ENCODE measurements around the gene UBE3C. TPM values are rescaled to one million over a fixed set of nuclear protein-coding genes. Genes with fewer than 3 reads are reported as not detected.

UBE3C gene
- total and polyA plus RNA-seq, 4 donors, result 12.7 to 91.8 (median 46.1) TPM

DNA sequence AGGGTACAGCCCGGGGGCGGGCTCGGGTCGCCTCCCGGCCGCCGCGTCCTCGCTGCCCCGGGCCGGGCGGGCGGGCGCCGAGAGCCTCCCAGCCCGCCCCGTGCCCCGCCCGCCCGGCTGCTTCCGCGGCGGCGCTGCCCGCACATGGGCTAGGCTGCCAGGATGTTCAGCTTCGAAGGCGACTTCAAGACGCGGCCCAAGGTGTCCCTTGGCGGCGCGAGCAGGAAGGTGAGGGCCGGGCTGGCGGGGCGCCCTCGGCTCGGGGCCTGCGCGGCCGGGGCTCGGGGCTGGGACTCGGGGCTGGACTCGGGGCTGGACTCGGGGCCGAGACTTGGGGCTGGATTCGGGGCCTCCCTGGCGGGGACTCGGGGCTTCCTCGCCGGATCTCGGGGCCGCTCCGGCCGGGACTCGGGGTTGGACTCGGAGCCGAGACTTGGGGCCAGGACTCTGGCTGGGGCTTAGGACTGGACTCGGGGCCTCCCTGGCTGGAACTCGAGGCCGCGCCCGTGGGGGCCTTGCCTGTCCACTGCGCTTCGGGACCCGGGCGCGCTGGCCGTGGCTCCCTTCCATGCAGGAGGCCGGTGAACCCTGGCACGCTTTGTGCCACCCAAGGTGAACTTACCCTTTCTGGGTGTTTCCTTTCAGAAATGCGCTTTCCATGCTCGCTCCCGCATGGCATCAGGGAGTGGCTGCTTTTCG lies 534 bp downstream of the UBE3C start:
- TF ChIP-seq, protein P1, sequence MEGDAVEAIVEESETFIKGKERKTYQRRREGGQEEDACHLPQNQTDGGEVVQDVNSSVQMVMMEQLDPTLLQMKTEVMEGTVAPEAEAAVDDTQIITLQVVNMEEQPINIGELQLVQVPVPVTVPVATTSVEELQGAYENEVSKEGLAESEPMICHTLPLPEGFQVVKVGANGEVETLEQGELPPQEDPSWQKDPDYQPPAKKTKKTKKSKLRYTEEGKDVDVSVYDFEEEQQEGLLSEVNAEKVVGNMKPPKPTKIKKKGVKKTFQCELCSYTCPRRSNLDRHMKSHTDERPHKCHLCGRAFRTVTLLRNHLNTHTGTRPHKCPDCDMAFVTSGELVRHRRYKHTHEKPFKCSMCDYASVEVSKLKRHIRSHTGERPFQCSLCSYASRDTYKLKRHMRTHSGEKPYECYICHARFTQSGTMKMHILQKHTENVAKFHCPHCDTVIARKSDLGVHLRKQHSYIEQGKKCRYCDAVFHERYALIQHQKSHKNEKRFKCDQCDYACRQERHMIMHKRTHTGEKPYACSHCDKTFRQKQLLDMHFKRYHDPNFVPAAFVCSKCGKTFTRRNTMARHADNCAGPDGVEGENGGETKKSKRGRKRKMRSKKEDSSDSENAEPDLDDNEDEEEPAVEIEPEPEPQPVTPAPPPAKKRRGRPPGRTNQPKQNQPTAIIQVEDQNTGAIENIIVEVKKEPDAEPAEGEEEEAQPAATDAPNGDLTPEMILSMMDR (IDR thresholded peaks at IDR 0.05; ENCODE audit: control extremely low read depth, extremely low read depth), result no peak
- Histone ChIP-seq H3K4me1 (ENCODE audit: control insufficient read depth in 5 of 5, insufficient read depth in 5 of 5, low read length in 5 of 5) (peaks cover 10 to 29% (median 13%) of the 10 kb centered on the region in 5 donors), H3K4me3 (peak overlapping the region; percentile 89), H3K9me3 (ENCODE audit: control insufficient read depth in 4 of 4, insufficient read depth in 3 of 4, low read length in 3 of 4) (no peaks in the 10 kb centered on the region), H3K27ac (ENCODE audit: low read depth in 1 of 2, low read length in 1 of 2) (peak overlapping the region; percentile 89 to 91), H3K36me3 (ENCODE audit: control insufficient read depth in 4 of 4, insufficient read depth in 4 of 4, low read length in 4 of 4) (peaks cover 0 to 11% (median 8%) of the 10 kb centered on the region in 4 donors), H3K27me3 (ENCODE audit: control insufficient read depth in 3 of 3, insufficient read depth in 3 of 3, low read length in 2 of 3) (no peaks in the 10 kb centered on the region), H3K9ac (ENCODE audit: insufficient read depth in 1 of 2, low read length in 2 of 2) (peak overlapping the region; percentile 26 to 84)
- 1% methylated on average over 60 to 74 of the region's 74 CpGs for WGBS, 2 donors
- ATAC-seq (ENCODE audit: insufficient read depth, low FRiP score) (peak; percentile 73), DNase-seq (peak in 1 of 3 donors; percentile 18)

DNA sequence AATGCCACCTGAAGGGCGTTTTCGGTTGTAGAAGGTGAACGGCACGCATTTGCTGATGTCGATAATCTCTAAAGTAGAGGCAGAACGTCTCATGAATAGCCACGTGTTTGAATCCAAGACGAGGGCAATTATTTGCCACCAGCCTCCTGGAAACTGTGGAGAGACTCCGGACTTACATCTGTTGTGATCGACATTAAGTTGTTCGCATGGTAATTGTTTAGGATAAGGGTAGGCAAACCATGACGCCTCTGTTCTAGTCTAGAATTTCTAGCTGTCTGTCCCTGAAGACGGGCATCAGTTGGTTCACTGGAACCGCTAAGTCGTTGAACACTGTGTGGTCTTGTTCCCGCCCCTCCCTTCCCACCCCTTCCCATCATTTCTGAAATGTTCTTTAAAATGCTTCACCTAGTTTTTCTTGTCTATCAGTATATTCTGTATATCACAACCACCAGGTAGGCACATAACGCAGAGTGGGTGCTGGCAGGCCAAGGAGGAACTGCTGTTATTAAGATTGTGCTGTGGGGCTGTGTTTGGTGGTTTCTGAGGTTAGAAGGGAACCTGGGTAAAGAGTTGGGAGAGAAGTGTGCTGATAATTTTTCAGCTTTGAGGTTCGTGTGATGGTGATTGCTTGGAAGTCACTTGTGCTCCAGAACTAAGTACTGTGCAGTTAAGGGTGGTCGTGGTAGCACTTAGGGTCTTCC lies 1.2 kb downstream of the UBE3C start:
- ATAC-seq (ENCODE audit: insufficient read depth, low FRiP score) (no peak), DNase-seq (no peak)
- WGBS, 2 donors, result 24 to 25% methylated on average over 19 of the region's 19 CpGs
- Histone ChIP-seq H3K27me3 (ENCODE audit: control insufficient read depth in 3 of 3, insufficient read depth in 3 of 3, low read length in 2 of 3) (no peaks in the 10 kb centered on the region), H3K27ac (ENCODE audit: low read depth in 1 of 2, low read length in 1 of 2) (peak overlapping the region; percentile 78 to 89), H3K36me3 (ENCODE audit: control insufficient read depth in 4 of 4, insufficient read depth in 4 of 4, low read length in 4 of 4) (peaks cover 0 to 11% (median 8%) of the 10 kb centered on the region in 4 donors), H3K9me3 (ENCODE audit: control insufficient read depth in 4 of 4, insufficient read depth in 3 of 4, low read length in 3 of 4) (no peaks in the 10 kb centered on the region), H3K4me1 (ENCODE audit: control insufficient read depth in 5 of 5, insufficient read depth in 5 of 5, low read length in 5 of 5) (peaks cover 10 to 29% (median 13%) of the 10 kb centered on the region in 5 donors), H3K4me3 (peak overlapping the region; percentile 89), H3K9ac (ENCODE audit: insufficient read depth in 1 of 2, low read length in 2 of 2) (peak overlapping the region; percentile 26 to 84)
- TF ChIP-seq, protein P1 (IDR thresholded peaks at IDR 0.05; ENCODE audit: control extremely low read depth, extremely low read depth), result no peak

- no peak for ATAC-seq (ENCODE audit: insufficient read depth, low FRiP score)
- no peak for DNase-seq
- TF ChIP-seq, protein P1 (IDR thresholded peaks at IDR 0.05; ENCODE audit: control extremely low read depth, extremely low read depth), result no peak
- peaks cover 10 to 29% (median 13%) of the 10 kb centered on the region in 5 donors for H3K4me1 ChIP-seq (ENCODE audit: control insufficient read depth in 5 of 5, insufficient read depth in 5 of 5, low read length in 5 of 5)
- H3K9ac ChIP-seq (ENCODE audit: insufficient read depth in 1 of 2, low read length in 2 of 2), result peak overlapping the region in 1 of 2 donors; percentile 57
- H3K9me3 ChIP-seq (ENCODE audit: control insufficient read depth in 4 of 4, insufficient read depth in 3 of 4, low read length in 3 of 4), result no peaks in the 10 kb centered on the region
- peaks cover 0 to 11% (median 8%) of the 10 kb centered on the region in 4 donors for H3K36me3 ChIP-seq (ENCODE audit: control insufficient read depth in 4 of 4, insufficient read depth in 4 of 4, low read length in 4 of 4)
- no peaks in the 10 kb centered on the region for H3K27me3 ChIP-seq (ENCODE audit: control insufficient read depth in 3 of 3, insufficient read depth in 3 of 3, low read length in 2 of 3)
- 77% methylated on average over 10 of the region's 10 CpGs for WGBS, 2 donors
- no peak overlapping the region for H3K4me3 ChIP-seq
- H3K27ac ChIP-seq (ENCODE audit: low read depth in 1 of 2, low read length in 1 of 2), result no peak overlapping the region
Observed at GRCh38 chr7:157140511-157140905, 1.8 kb downstream of the UBE3C start.

Data from lung (tissue), 12 donors.